ENCODE results near the gene AVPI1.
A peak's percentile ranks its signal among the peaks of the same experiment; 100 is the strongest.
"Not testable (repeated sequence)": the region's sequence is repeated elsewhere in the genome, so short reads cannot be mapped to it uniquely, and the experiment has no call there.

The AVPI1 gene

GRCh38 chr10:97682042-97682441 is 5.0 kb downstream of the AVPI1 start:
- no peak for DNase-seq

GRCh38 chr10:97679594-97679993 is 7.4 kb downstream of the AVPI1 start:
- DNase-seq, result no peak

- peak; percentile 47 for DNase-seq
Observed at GRCh38 chr10:97676770-97677581, 10.1 kb downstream of the AVPI1 start.

DNA sequence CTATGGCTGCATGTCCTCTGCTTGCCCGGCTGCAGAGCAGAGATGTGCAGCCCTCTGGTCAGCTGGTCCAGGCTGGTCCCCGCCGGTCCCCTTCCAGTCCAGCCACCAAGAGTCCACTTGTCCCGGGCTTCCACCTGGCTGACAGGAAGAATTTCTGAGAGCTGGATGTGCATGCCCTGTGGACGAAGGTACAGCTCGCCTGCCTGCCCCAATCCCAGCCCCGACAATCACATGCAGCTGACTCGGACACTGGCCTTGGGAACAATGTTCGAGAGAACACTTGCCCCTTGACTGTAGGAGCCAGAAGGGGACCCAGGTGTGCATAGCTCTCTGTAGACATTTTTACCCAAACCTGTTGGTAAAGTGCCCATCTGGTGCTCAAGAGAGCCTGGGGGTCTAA is 11.8 kb downstream of the AVPI1 start:
- DNase-seq, result no peak

DNA sequence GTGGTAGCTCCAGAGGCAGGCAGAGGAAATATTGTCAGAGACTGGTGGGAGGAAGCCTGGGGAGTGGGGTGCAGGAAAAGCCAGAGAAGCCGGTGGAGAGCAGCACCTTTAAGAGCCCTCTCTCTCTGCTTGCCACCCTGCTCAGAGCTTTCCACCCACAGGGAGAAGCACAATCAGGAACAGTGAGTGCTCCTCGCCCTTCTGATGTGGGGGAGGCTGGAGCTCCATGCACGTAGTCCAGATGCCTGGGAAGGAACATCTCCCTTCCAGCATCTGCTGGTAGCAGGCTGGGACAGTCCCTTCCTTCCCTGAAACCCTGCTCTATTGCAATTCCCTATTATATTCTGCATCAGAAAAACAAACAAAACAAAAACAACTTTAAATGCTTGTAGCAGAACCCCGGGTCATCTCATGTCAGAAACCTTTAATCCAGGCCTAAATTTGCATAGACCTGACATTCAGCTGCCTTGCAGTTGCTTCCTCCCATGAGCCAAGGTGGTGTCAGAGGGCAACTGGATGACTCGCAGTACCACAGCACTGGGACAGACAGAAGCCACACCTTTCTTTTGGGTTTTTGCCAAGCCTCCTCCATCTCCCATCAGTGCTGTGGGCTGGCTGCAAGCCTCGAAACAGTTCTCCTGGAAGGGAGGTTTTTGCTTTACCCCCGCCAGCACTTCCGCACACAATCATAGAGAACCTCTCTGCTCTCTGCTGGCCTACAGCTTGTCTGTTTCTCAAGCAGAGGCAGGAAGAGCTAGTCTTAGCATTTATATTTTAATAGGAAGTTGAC is 13.1 kb downstream of the AVPI1 start:
- DNase-seq, result no peak

- DNase-seq, result no peak
Observed at GRCh38 chr10:97669571-97669970, 17.5 kb downstream of the AVPI1 start.

DNA sequence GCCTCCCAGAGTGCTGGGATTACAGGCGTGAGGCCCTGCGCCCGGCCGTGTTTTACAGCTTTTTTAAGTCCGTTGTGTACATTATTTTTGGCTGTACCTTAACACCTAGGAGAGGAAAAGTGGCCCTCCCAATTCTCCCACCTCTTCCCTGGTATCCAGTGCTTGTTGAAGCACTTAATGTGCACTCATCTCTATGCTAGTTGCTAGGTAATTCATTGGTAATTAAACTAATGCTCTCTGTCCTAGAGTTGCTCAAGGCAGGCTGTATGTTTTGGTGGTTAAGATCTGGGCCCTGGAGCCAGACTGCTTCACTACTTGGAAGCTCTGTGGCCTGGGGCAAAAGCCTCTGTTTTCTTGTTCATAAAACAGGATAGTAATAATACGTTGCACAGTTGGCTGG is 19.6 kb downstream of the AVPI1 start:
- no peak for DNase-seq

DNA sequence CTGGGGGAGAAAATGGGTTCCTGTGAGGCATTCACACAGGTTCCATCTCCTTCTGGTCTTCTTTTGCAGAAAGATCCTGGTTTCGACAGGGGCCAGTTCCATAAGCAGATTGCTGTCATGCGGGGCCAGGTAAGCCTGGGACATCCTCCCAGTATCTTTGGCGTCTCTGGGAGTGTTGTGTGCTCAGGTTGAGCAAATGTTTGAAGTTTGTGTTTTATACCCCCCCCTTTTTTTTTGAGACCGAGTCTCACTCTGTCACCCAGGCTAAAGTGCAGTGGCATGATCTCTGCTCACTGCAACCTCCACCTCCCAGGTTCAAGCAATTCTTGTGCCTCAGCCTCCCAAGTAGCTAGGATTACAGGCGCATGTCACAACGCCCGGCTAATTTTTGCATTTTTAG is 20.0 kb downstream of the AVPI1 start:
- DNase-seq, result no peak

- DNase-seq, result no peak
Observed at GRCh38 chr10:97664282-97664850, 22.7 kb downstream of the AVPI1 start.

DNA sequence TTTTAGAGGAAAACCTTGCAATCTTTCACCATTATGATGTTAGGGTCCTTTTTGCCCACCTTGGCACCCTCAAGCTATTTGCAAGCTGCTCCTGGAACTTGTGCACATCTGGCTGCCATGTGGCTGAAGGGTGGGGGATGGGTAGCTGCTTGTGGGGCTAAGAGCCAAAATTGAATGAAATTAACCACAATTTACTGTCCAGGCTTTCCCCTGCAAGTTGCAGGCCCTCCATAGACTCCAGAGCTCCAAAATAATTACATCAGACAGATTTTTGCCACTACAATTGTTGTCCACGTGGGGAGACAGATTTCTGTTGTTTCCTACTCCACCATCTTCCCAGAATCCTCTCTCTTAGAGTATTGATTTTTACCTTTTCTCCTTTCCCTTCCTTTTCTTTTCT is 27.5 kb downstream of the AVPI1 start:
- DNase-seq, result no peak

DNA sequence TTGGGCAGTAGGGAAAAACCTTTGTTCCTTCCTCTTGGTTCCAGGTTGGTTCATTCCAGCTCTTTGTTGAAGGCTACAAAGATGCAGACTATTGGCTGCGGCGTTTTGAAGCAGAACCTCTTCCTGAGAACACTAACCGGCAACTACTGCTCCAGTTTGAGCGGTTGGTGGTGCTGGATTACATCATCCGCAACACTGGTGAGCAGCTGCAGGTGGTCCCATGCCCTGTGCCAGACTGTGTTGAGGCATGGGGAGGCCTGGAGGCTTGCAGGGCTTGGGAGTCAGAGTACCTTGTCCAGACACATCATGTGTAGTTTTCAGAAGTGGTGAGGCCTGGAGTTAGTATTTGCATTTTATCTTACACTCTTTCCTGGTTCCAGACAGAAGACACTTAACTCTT is 30.3 kb downstream of the AVPI1 start:
- DNase-seq, result no peak

DNA sequence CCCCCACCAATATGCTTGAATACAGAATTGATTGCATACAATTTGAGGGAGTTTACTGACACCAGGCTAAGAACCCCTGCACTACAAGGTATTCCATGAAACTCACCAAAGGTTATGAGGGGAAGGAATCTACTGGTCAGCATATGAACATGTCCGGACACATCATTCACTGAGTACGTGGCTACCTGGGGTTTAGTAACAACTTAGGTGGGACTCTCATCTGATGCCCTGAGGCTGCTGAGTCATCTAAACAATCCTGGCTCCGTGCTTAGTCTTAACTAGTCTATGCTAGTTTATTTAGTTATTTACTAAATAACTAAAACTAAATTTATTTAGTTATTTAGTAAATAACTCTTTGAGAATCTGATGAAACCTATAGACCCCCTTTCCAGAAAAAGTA is 35.3 kb downstream of the AVPI1 start:
- no peak for DNase-seq

DNA sequence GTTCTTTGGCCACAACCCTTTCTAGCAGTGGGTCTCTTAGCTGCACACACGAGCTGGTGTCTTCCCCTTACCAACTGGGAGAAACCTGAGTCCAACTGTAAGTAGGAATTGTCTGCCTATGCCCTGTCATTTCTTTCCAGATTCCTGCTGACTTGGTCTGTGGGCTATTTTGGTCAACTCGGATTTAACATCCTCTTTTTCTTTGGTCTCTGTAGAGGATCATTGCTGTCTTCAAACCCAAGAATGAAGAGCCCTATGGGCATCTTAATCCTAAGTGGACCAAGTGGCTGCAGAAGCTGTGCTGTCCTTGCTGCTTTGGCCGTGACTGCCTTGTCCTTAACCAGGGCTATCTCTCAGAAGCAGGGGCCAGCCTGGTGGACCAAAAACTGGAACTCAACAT is 36.3 kb downstream of the AVPI1 start:
- no peak for DNase-seq

- DNase-seq, result not testable (repeated sequence)
Observed at GRCh38 chr10:97649405-97649750, 37.7 kb downstream of the AVPI1 start.

- peak; percentile 7 for DNase-seq
Observed at GRCh38 chr10:97648562-97649404, 38.3 kb downstream of the AVPI1 start.

GRCh38 chr10:97647556-97647955 is 39.5 kb downstream of the AVPI1 start:
- no peak for DNase-seq

GRCh38 chr10:97644936-97645335 is 42.1 kb downstream of the AVPI1 start:
- DNase-seq, result no peak

DNA sequence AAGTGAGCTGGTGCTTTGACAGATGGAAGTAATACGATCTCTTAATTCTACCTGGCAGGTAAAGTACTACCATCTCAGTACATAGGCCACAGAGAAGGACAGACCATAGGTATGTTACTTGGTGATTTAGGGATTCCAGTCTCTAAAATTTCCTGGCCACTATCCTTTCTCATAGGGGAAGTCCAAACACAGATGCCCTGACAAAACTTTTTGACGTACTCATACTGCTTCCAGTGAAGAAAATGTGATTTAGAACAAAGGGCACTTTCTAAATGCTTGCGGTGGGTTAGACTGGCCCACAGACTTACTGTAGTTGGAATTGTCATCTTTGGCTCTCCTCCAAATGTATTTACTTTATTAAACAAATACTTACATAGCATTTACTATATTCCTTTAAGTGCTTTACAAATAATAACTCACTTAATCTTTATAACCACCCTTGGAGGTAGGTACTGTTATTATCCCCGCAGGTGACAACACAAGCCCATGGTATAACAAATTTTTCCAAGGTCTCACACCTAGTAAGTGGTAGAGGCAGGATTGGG is 43.5 kb downstream of the AVPI1 start:
- no peak for DNase-seq

GRCh38 chr10:97642471-97643159 is 44.4 kb downstream of the AVPI1 start:
- not testable (repeated sequence) for DNase-seq

GRCh38 chr10:97640868-97641811 is 45.9 kb downstream of the AVPI1 start:
- peak; percentile 19 for DNase-seq
